Gastrocnemius medialis (tissue), 4 donors: ENCODE results near the gene OR2L8. TPM values are rescaled to one million over a fixed set of nuclear protein-coding genes. Genes with fewer than 3 reads are reported as not detected.

Experiments
- ATAC-seq, 2 donors: fragments of 150-250 bp; one replicate each; pipeline ENCODE4 v1.9.1; 2016
- DNase-seq, 2 donors: peaks; one replicate each; pipeline ENCODE4 v3.0.0-alpha.2; 2019
- H3K27ac ChIP-seq, 4 donors: fragments of 200-600 bp; sonication (generic); 1 replicate in 1 of 4; 2 replicates in 3 of 4; pipeline ENCODE4 v1.5.1; 2016 to 2018; ENCODE audit warnings: mild to moderate bottlenecking in 2 of 4, moderate library complexity in 1 of 4
- H3K27me3 ChIP-seq, 3 donors: fragments of 200-600 bp; sonication (generic) in 2 of 3; 1 replicate in 1 of 3; 2 replicates in 2 of 3; pipeline versions ENCODE4 v1.5.1 to v1.6.0; 2016 to 2019; ENCODE audit warnings: mild to moderate bottlenecking in 1 of 3, moderate library complexity in 1 of 3
- H3K36me3 ChIP-seq, 2 donors: fragments of 200-600 bp; sonication (generic) in 1 of 2; one replicate each; pipeline ENCODE4 v1.5.1; 2017 to 2018
- H3K4me1 ChIP-seq, 2 donors: fragments of 200-600 bp; sonication (generic) in 1 of 2; one replicate each; pipeline ENCODE4 v1.5.1; 2016 to 2017; ENCODE audit warnings: mild to moderate bottlenecking in 2 of 2
- H3K4me3 ChIP-seq, 4 donors: fragments of 200-600 bp; sonication (generic) in 3 of 4; 1 replicate in 1 of 4; 2 replicates in 3 of 4; pipeline ENCODE4 v1.5.1; 2016 to 2019; ENCODE audit warnings: mild to moderate bottlenecking in 2 of 4
- H3K9me3 ChIP-seq, 3 donors: fragments of 200-600 bp; sonication (generic) in 2 of 3; 1 replicate in 1 of 3; 2 replicates in 2 of 3; pipeline ENCODE4 v1.5.1; 2016 to 2019
- POLR2A ChIP-seq, 2 donors: fragments of 450-650 bp; IDR thresholded peaks; one replicate each; pipeline ENCODE4 v1.6.1; 2017; ENCODE audit warnings: antibody characterized with exemption in 2 of 2, mild to moderate bottlenecking in 2 of 2, moderate library complexity in 2 of 2
- in situ Hi-C, 4 donors: fragments of 200-750 bp; cut with MboI; loops; one replicate each; pipeline versions ENCODE4 v1.15.0 to v1.8.0; 2017; ENCODE audit warnings: low sequenced_read_pairs in 4 of 4
- intact Hi-C: fragments of 100-400 bp; cut with DNase I; formaldehyde crosslinking; loops from one replicate; pipeline ENCODE4 v1.15.1; 2023; ENCODE audit warnings: low total_unique reads
- total RNA-seq, 4 donors: library from RNA; depleted of rRNA; stranded (reverse); fragments of >200 nt; gene quantifications; one replicate each; pipeline versions ENCODE4 v1.1.0 to v1.2.3, GENCODE V29; 2016
- TF ChIP-seq, protein P1 (sequence below), 5 experiments: fragments of 450-650 bp in 3 of 5; fragments of 200-600 bp in 2 of 5; sonication (generic) in 2 of 5; IDR thresholded peaks in 4 of 5; conservative IDR thresholded peaks in 1 of 5; 1 replicate in 4 of 5; 2 replicates in 1 of 5; pipeline ENCODE4 v1.5.1; 2016 to 2019; ENCODE audit warnings: antibody characterized with exemption in 5 of 5, mild to moderate bottlenecking in 3 of 5, moderate library complexity in 3 of 5

The OR2L8 gene
- total RNA-seq, result not detected

GRCh38 chr1:247948558-247948957 lies at the start of gene OR2L8:
TSS of gene OR2L8 (plus strand) at chr1:247948858. CDS start at chr1:247948858, 0 bp downstream.
- in situ Hi-C loops (no loop called here), intact Hi-C loops (no loop called here)
- no peak within 1 kb of the TSS for H3K27ac ChIP-seq
- H3K36me3 ChIP-seq, result no peaks in the 10 kb centered on the region
- no peak for TF ChIP-seq POLR2A (IDR thresholded peaks at IDR 0.05)
- TF ChIP-seq, protein P1, sequence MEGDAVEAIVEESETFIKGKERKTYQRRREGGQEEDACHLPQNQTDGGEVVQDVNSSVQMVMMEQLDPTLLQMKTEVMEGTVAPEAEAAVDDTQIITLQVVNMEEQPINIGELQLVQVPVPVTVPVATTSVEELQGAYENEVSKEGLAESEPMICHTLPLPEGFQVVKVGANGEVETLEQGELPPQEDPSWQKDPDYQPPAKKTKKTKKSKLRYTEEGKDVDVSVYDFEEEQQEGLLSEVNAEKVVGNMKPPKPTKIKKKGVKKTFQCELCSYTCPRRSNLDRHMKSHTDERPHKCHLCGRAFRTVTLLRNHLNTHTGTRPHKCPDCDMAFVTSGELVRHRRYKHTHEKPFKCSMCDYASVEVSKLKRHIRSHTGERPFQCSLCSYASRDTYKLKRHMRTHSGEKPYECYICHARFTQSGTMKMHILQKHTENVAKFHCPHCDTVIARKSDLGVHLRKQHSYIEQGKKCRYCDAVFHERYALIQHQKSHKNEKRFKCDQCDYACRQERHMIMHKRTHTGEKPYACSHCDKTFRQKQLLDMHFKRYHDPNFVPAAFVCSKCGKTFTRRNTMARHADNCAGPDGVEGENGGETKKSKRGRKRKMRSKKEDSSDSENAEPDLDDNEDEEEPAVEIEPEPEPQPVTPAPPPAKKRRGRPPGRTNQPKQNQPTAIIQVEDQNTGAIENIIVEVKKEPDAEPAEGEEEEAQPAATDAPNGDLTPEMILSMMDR (IDR thresholded peaks at IDR 0.05 in 4 of 5, conservative IDR thresholded peaks at IDR 0.05 in 1 of 5), result no peak
- no peaks in the 10 kb centered on the region for H3K9me3 ChIP-seq
- ATAC-seq (no peak), DNase-seq (no peak)
- H3K4me3 ChIP-seq, result no peak within 1 kb of the TSS
- no peaks in the 10 kb centered on the region for H3K27me3 ChIP-seq
- no peaks in the 10 kb centered on the region for H3K4me1 ChIP-seq

GRCh38 chr1:247904122-247904521 lies 44.5 kb upstream of the OR2L8 start:
- Histone ChIP-seq H3K4me1 (no peaks in the 10 kb centered on the region), H3K4me3 (no peak overlapping the region), H3K9me3 (no peaks in the 10 kb centered on the region), H3K36me3 (no peaks in the 10 kb centered on the region), H3K27ac (no peak overlapping the region), H3K27me3 (no peaks in the 10 kb centered on the region)
- DNase-seq (no peak), ATAC-seq (no peak)
- intact Hi-C loops, result no loop called here
- TF ChIP-seq, protein P1 (IDR thresholded peaks at IDR 0.05 in 4 of 5, conservative IDR thresholded peaks at IDR 0.05 in 1 of 5), result no peak
- no peak for TF ChIP-seq POLR2A (IDR thresholded peaks at IDR 0.05)
- in situ Hi-C loops, result no loop called here

DNA sequence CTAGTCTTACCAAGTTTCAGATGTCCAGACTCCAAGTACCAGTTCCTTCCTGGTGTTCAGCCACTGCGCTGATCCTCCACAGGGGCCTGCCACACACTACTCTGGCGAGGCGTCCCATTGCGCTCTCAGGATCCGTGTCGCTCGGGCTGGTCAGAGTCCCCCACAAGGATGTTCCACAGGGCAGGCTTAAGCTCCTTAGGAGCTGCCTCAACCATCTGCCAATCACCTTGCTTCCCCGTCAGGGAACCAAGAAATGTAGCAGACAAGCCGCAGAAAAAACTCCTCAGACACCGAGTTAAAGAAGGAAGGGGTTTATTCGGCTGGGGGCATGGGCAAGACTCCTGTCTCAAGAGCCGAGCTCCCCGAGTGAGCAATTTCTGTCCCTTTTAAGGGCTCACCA lies 43.5 kb upstream of the OR2L8 start:
- DNase-seq (no peak), ATAC-seq (no peak)
- Histone ChIP-seq H3K4me1 (no peaks in the 10 kb centered on the region), H3K27me3 (no peaks in the 10 kb centered on the region), H3K36me3 (no peaks in the 10 kb centered on the region), H3K27ac (no peak overlapping the region), H3K9me3 (no peaks in the 10 kb centered on the region), H3K4me3 (no peak overlapping the region)
- intact Hi-C loops, result no loop called here
- no peak for TF ChIP-seq POLR2A (IDR thresholded peaks at IDR 0.05)
- TF ChIP-seq, protein P1 (IDR thresholded peaks at IDR 0.05 in 4 of 5, conservative IDR thresholded peaks at IDR 0.05 in 1 of 5), result no peak
- in situ Hi-C loops, result no loop called here

- H3K27ac ChIP-seq, result no peak overlapping the region
- ATAC-seq (no peak), DNase-seq (no peak)
- H3K4me3 ChIP-seq, result peak overlapping the region in 2 of 4 donors; percentile 8 to 12
- no peaks in the 10 kb centered on the region for H3K9me3 ChIP-seq
- no peaks in the 10 kb centered on the region for H3K36me3 ChIP-seq
- no peaks in the 10 kb centered on the region for H3K27me3 ChIP-seq
- H3K4me1 ChIP-seq, result no peaks in the 10 kb centered on the region
- intact Hi-C loops, result no loop called here
- no peak for TF ChIP-seq POLR2A (IDR thresholded peaks at IDR 0.05)
- TF ChIP-seq, protein P1 (IDR thresholded peaks at IDR 0.05 in 4 of 5, conservative IDR thresholded peaks at IDR 0.05 in 1 of 5), result no peak
- in situ Hi-C loops, result no loop called here
Measured at GRCh38 chr1:247905910-247906503, 42.7 kb upstream of the OR2L8 start.
